Mesenchymal stem cell (in vitro differentiated cells and primary cell): ENCODE measurements around the gene RPTOR.

ENCODE experiments used
- DNase-seq: peaks from one replicate; pipeline ENCODE4 v3.0.0-alpha.2; 2013
- H2AFZ ChIP-seq: one replicate; pipeline ENCODE4 v1.6.1; 2013; ENCODE audit warnings: low read depth, mild to moderate bottlenecking, control low read depth, inconsistent platforms, low read length, moderate library complexity
- H2AK5ac ChIP-seq: 2 replicates; pipeline ENCODE4 v1.6.1; 2013; ENCODE audit warnings: low read length, moderate library complexity, mild to moderate bottlenecking, inconsistent platforms; ENCODE audit not compliant: severe bottlenecking
- H2BK120ac ChIP-seq: one replicate; pipeline ENCODE4 v1.6.1; 2013; ENCODE audit warnings: low read depth, mild to moderate bottlenecking, inconsistent platforms, low read length, moderate library complexity
- H2BK12ac ChIP-seq, 2 experiments: one replicate each; pipeline ENCODE4 v1.6.1; 2013; ENCODE audit warnings: inconsistent platforms in 2 of 2, low read length in 2 of 2, mild to moderate bottlenecking in 2 of 2, moderate library complexity in 2 of 2, control low read depth in 1 of 2
- H2BK15ac ChIP-seq: one replicate; pipeline ENCODE4 v1.6.1; 2013; ENCODE audit warnings: mild to moderate bottlenecking, low read depth, inconsistent platforms; ENCODE audit not compliant: poor library complexity, severe bottlenecking
- H2BK5ac ChIP-seq: 2 replicates; pipeline ENCODE4 v1.6.1; 2013; ENCODE audit warnings: low read depth, mild to moderate bottlenecking, low read length, control low read depth, inconsistent platforms; ENCODE audit not compliant: poor library complexity, severe bottlenecking
- H3K14ac ChIP-seq, 2 experiments: one replicate each; pipeline ENCODE4 v1.6.1; 2013; ENCODE audit warnings: inconsistent platforms in 2 of 2, low read length in 2 of 2, control low read depth in 1 of 2, mild to moderate bottlenecking in 1 of 2, moderate library complexity in 1 of 2
- H3K18ac ChIP-seq, 2 experiments: one replicate each; pipeline ENCODE4 v1.6.1; 2013; ENCODE audit warnings: inconsistent platforms in 2 of 2, low read length in 2 of 2, control low read depth in 1 of 2, low read depth in 1 of 2, mild to moderate bottlenecking in 1 of 2
- H3K23ac ChIP-seq, 2 experiments: one replicate each; pipeline ENCODE4 v1.6.1; 2013; ENCODE audit warnings: inconsistent platforms in 2 of 2, low read length in 2 of 2, mild to moderate bottlenecking in 2 of 2, moderate library complexity in 2 of 2, control low read depth in 1 of 2
- H3K27ac ChIP-seq: 2 replicates; pipeline ENCODE4 v1.5.1; 2013; ENCODE audit warnings: mild to moderate bottlenecking, moderate library complexity, low read length, control low read depth, inconsistent platforms; ENCODE audit not compliant: poor library complexity, severe bottlenecking
- H3K27me3 ChIP-seq, 2 experiments: 2 replicates each; pipeline versions ENCODE4 v1.6.1 to v1.7.0; 2013; ENCODE audit warnings: low read length in 2 of 2, mild to moderate bottlenecking in 2 of 2, moderate library complexity in 2 of 2, control low read depth in 1 of 2, inconsistent platforms in 1 of 2; ENCODE audit not compliant: control insufficient read depth in 1 of 2, insufficient read depth in 1 of 2
- H3K36me3 ChIP-seq, 2 experiments: 2 replicates each; pipeline versions ENCODE4 v1.6.1 to v1.7.0; 2013; ENCODE audit warnings: low read length in 2 of 2, control low read depth in 1 of 2, inconsistent platforms in 1 of 2, low read depth in 1 of 2, mild to moderate bottlenecking in 1 of 2; ENCODE audit not compliant: insufficient read depth in 2 of 2, control insufficient read depth in 1 of 2
- H3K4ac ChIP-seq, 2 experiments: one replicate each; pipeline ENCODE4 v1.6.1; 2013; ENCODE audit warnings: inconsistent platforms in 2 of 2, low read length in 2 of 2, mild to moderate bottlenecking in 2 of 2, moderate library complexity in 2 of 2, control low read depth in 1 of 2, low read depth in 1 of 2
- H3K4me1 ChIP-seq: 2 replicates; pipeline ENCODE4 v1.6.1; 2013; ENCODE audit warnings: low read depth, low read length, control low read depth; ENCODE audit not compliant: control insufficient read depth, insufficient read depth
- H3K4me2 ChIP-seq: 2 replicates; pipeline ENCODE4 v1.6.1; 2013; ENCODE audit warnings: low read length, mild to moderate bottlenecking, inconsistent platforms; ENCODE audit not compliant: poor library complexity, severe bottlenecking
- H3K4me3 ChIP-seq, 2 experiments: 2 replicates each; pipeline versions ENCODE4 v1.5.1 to v1.7.0; 2013; ENCODE audit warnings: low read length in 2 of 2, mild to moderate bottlenecking in 2 of 2, control low read depth in 1 of 2, low read depth in 1 of 2; ENCODE audit not compliant: insufficient read depth in 1 of 2
- H3K79me1 ChIP-seq: replicated peaks from 2 replicates; pipeline ENCODE4 v1.6.1; 2013; ENCODE audit warnings: mild to moderate bottlenecking, control low read depth, low read length, inconsistent platforms; ENCODE audit not compliant: poor library complexity, severe bottlenecking
- H3K9ac ChIP-seq: 2 replicates; pipeline ENCODE4 v1.7.0; 2013; ENCODE audit warnings: mild to moderate bottlenecking, low read length, moderate library complexity
- H3K9me3 ChIP-seq: 2 replicates; pipeline ENCODE4 v1.7.0; 2013; ENCODE audit warnings: mild to moderate bottlenecking, low read length; ENCODE audit not compliant: control insufficient read depth
- H4K8ac ChIP-seq: one replicate; pipeline ENCODE4 v1.6.1; 2013; ENCODE audit warnings: inconsistent platforms, mild to moderate bottlenecking, low read length, moderate library complexity
- H4K91ac ChIP-seq: one replicate; pipeline ENCODE4 v1.6.1; 2013; ENCODE audit warnings: mild to moderate bottlenecking, low read length, inconsistent platforms
- WGBS: methylation state at CpG from one replicate; pipeline ENCODE4 v1.1.7; 2013; ENCODE audit warnings: mixed read lengths; 5-methylcytosine and 5-hydroxymethylcytosine counted together

RPTOR gene

GRCh38 chr17:80906364-80907259 is 362.0 kb downstream of the RPTOR start:
- H2BK5ac ChIP-seq: no peak overlapping the region
- H3K79me1 ChIP-seq: peaks cover 5% of the 10 kb centered on the region
- no peak overlapping the region for H2BK120ac ChIP-seq
- H3K23ac ChIP-seq: no peak overlapping the region
- no peak overlapping the region for H4K8ac ChIP-seq
- H3K9me3 ChIP-seq: no peaks in the 10 kb centered on the region
- H2BK15ac ChIP-seq: no peak overlapping the region
- H3K9ac ChIP-seq: no peak overlapping the region
- 96% methylated on average over 38 of the region's 39 CpGs for WGBS
- no peak overlapping the region for H3K18ac ChIP-seq
- H3K14ac ChIP-seq: no peak overlapping the region
- H3K27ac ChIP-seq: no peak overlapping the region
- no peaks in the 10 kb centered on the region for H3K27me3 ChIP-seq
- H2BK12ac ChIP-seq: no peak overlapping the region
- H3K4me3 ChIP-seq: no peak overlapping the region
- H2AK5ac ChIP-seq: no peak overlapping the region
- H4K91ac ChIP-seq: no peak overlapping the region
- peaks cover 4% of the 10 kb centered on the region for H3K4me1 ChIP-seq
- no peak overlapping the region for H3K4ac ChIP-seq
- no peak for DNase-seq
- no peak overlapping the region for H2AFZ ChIP-seq
- H3K36me3 ChIP-seq: peaks cover 70 to 73% of the 10 kb centered on the region in 2 experiments
- no peak overlapping the region for H3K4me2 ChIP-seq

GRCh38 chr17:80907281-80907680 is 362.6 kb downstream of the RPTOR start:
- Histone ChIP-seq H2BK15ac (no peak overlapping the region), H3K4me1 (peaks cover 4% of the 10 kb centered on the region), H4K8ac (no peak overlapping the region), H4K91ac (no peak overlapping the region), H2BK5ac (no peak overlapping the region), H3K4ac (no peak overlapping the region), H3K9ac (no peak overlapping the region), H3K79me1 (peaks cover 5% of the 10 kb centered on the region), H3K36me3 (peaks cover 64 to 73% of the 10 kb centered on the region in 2 experiments), H3K18ac (no peak overlapping the region), H2AFZ (no peak overlapping the region), H2AK5ac (no peak overlapping the region), H3K14ac (peak overlapping the region in 1 of 2 experiments; percentile 35), H2BK12ac (no peak overlapping the region), H3K9me3 (no peaks in the 10 kb centered on the region), H3K4me2 (no peak overlapping the region), H3K27ac (no peak overlapping the region), H3K27me3 (no peaks in the 10 kb centered on the region), H2BK120ac (no peak overlapping the region), H3K23ac (no peak overlapping the region), H3K4me3 (no peak overlapping the region)
- no peak for DNase-seq
- WGBS: 96% methylated on average over 12 of the region's 12 CpGs

GRCh38 chr17:80908211-80908610 is 363.6 kb downstream of the RPTOR start:
- Histone ChIP-seq H3K14ac (no peak overlapping the region), H2BK12ac (no peak overlapping the region), H3K79me1 (peaks cover 1% of the 10 kb centered on the region), H3K4me1 (peaks cover 4% of the 10 kb centered on the region), H3K23ac (no peak overlapping the region), H3K4me3 (no peak overlapping the region), H2BK120ac (no peak overlapping the region), H3K4me2 (no peak overlapping the region), H3K27ac (no peak overlapping the region), H3K4ac (no peak overlapping the region), H4K8ac (no peak overlapping the region), H2AK5ac (no peak overlapping the region), H3K18ac (no peak overlapping the region), H3K36me3 (peaks cover 60 to 81% of the 10 kb centered on the region in 2 experiments), H3K9me3 (no peaks in the 10 kb centered on the region), H2BK5ac (no peak overlapping the region), H3K9ac (no peak overlapping the region), H2BK15ac (no peak overlapping the region), H2AFZ (no peak overlapping the region), H3K27me3 (no peaks in the 10 kb centered on the region), H4K91ac (no peak overlapping the region)
- no peak for DNase-seq
- 92% methylated on average over 12 of the region's 12 CpGs for WGBS

- Histone ChIP-seq H4K8ac (no peak overlapping the region), H2BK120ac (no peak overlapping the region), H3K27me3 (no peaks in the 10 kb centered on the region), H2BK12ac (no peak overlapping the region), H2BK5ac (no peak overlapping the region), H3K18ac (no peak overlapping the region), H4K91ac (no peak overlapping the region), H2AFZ (no peak overlapping the region), H3K4me2 (no peak overlapping the region), H3K14ac (no peak overlapping the region), H3K9me3 (no peaks in the 10 kb centered on the region), H3K79me1 (peaks cover 1% of the 10 kb centered on the region), H3K4me1 (peaks cover 4% of the 10 kb centered on the region), H3K4me3 (no peak overlapping the region), H3K9ac (no peak overlapping the region), H2BK15ac (no peak overlapping the region), H3K23ac (no peak overlapping the region), H3K36me3 (peaks cover 57 to 80% of the 10 kb centered on the region in 2 experiments), H2AK5ac (no peak overlapping the region), H3K27ac (no peak overlapping the region), H3K4ac (no peak overlapping the region)
- WGBS: 96% methylated on average over 13 of the region's 13 CpGs
- DNase-seq: no peak
Measured at GRCh38 chr17:80908776-80909175, 364.1 kb downstream of the RPTOR start.
